Measurements from ENCODE around the gene SAMD1.
"Not testable (repeated sequence)": the region's sequence is repeated elsewhere in the genome, so short reads cannot be mapped to it uniquely, and the experiment has no call there.

Gene SAMD1

GRCh38 chr19:14058182-14059092 lies 32.1 kb downstream of the SAMD1 start:
- DNase-seq = no peak

DNA sequence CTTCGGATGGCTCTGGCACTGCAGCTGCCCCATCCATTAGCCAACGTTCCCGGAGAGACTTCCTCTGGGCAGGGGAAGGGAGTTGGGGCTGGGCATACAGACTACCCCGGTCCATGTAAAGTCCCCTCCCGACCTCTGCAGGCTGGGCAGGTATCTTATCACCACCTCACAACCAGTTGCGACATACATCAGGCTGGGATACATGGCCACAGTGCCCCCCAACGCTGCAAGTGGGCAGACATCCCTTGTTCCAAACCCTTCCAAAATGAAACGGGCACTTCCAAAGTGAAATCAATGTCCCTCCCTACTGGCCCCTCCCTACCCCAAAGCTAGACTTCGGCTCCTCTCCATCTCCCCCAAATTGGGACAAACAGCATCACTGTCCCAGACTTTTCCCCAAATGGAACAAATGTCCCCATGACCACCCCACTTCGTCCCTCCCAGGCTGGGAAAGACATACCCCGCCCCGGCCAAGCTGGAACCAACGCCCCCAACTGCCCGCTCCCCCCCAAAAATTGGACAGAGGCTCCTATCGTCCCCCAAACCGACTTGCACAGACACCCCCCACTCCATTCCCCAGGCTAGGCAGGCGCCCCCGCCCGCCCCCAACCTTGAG lies 33.7 kb downstream of the SAMD1 start:
- DNase-seq = no peak

DNA sequence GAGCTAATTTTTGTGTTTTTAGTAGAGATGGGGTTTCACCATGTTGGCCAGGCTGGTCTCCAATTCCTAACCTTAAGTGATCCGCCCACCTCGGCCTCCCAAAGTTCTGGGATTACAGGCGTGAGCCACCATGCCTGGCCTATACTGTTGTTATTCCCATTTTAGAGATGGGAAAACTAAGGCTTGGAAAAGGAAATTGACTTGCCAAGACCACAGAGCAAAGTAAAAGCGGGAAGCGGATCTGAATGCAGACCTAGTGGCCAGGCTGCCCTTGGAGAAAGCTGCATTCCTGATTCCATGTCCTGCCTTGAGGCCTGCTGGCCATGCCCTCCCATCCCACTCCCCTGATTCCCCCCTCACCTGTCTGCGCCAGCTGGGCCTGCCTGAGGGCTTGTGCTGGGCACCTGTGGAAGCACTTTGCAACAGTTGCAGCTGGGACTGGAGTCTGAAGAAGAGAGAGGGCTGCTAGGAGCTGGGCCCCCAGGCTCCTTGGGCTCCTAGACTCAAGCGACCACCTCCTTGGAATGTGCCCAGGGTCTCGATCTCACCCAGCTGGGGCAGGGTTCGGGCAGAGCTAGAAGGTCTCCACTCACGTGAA lies 34.4 kb downstream of the SAMD1 start:
- no peak for DNase-seq

- DNase-seq = no peak
Observed at GRCh38 chr19:14055396-14055795, 35.2 kb downstream of the SAMD1 start.

GRCh38 chr19:14054721-14055120 lies 35.8 kb downstream of the SAMD1 start:
- DNase-seq = no peak

- DNase-seq = no peak
Observed at GRCh38 chr19:14054099-14054498, 36.5 kb downstream of the SAMD1 start.

DNA sequence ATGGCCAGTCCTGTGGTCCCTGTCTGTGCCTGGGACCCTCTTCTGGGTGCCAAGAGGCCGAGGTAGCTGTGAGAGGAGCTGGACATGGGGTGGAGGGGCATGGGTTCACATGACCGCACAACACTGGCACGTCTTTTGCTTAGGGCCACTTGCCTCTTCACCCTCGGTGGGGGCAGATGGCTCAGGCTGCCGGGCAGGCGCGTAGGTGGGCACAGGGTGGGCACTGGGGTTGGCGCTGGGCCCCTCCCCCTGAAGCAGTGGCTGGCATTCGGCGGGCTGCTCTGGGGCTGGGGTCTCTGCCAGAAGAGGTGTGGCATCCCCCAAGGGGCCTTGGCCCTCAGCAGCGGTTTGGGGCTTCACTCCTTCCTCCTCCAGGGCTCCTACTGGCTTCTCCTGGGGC lies 37.1 kb downstream of the SAMD1 start:
- no peak for DNase-seq

DNA sequence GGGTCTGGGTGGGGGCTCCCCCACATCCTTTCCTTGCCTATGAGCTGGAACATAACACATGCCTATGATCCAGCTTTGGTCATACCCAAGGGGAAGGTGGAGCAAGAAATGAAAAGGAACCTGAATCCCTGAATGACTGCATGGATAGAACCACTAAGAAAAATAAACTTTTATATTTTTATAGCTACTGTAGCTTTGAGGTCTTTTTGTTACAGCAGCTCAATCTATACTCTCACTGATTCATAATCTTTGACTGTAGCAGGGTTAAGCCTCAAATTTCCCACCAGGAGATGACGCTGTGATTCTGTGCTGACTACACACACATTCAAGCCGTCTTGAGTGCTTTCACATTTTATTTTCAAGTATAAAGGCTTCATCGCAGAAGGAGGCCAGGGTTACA lies 37.5 kb downstream of the SAMD1 start:
- no peak for DNase-seq

DNA sequence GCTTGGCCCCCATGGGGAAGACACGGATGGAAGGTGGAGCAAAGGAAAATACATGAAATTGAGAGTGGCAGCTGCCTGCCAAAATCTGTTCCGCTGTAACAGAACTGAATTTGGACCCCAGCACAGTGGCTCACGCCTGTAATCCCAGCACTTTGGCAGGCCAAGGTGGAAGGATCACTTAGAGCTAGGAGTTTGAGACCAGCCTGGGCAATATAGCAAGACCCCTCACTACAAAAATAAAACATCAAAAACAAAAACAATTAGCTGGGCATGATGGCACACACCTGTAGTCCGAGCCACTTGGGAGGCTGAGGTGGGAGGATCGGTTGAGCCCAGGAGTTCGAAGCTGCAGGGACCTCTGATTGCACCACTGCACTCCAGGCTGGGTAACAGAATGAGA lies 38.1 kb downstream of the SAMD1 start:
- DNase-seq = no peak

DNA sequence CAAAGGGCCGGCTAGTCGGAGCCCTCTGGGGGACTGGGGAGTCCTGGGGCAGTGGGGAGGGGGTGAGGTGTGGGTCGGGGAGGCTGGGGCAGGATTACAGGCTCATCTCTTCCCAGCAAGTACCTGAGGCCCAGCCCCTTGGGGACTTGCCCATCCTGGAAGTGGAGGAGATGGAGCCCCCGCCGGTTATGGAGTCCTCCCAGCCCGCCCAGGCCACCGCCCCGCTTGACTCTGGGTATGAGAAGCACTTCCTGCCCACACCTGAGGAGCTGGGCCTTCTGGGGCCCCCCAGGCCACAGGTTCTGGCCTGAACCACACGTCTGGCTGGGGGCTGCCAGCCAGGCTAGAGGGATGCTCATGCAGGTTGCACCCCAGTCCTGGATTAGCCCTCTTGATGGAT lies 38.6 kb downstream of the SAMD1 start:
- DNase-seq = no peak

- DNase-seq = not testable (repeated sequence)
Observed at GRCh38 chr19:14050961-14051360, 39.6 kb downstream of the SAMD1 start.

- no peak for DNase-seq
Observed at GRCh38 chr19:14050512-14050911, 40.0 kb downstream of the SAMD1 start.

DNA sequence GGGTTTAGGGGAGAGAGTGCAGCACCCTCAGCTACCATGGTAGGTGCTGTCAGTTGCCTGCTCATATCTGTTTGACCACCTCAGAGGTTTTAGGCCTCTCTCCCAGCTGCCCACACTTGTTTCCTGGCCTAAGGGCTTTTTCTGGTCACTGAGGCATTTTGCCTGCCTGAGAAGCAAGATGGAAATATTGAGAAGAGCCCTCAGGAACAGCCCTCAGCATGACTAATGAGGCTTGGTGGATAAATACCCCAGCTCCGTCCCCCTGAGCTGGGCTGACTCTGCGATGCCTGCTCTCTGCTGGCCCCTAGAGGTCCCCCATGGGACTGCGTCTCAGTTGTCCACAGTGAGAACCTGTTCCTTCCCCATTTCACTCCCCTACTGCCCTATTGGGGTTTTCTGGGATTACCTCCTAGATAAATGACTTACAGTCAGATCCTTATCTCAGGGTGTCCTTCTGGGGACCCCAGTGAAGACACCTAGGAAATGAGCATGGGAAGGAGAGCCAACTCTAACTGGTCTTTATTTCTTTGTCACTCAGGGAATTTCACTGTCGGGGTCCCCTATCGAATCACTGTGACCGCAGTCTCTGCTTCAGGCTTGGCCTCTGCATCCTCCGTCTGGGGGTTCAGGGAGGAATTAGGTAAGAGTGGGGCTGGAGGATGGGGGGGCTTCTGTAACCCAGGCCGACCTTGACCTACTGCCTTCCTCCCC lies 42.0 kb downstream of the SAMD1 start:
- DNase-seq = peak; percentile 92

DNA sequence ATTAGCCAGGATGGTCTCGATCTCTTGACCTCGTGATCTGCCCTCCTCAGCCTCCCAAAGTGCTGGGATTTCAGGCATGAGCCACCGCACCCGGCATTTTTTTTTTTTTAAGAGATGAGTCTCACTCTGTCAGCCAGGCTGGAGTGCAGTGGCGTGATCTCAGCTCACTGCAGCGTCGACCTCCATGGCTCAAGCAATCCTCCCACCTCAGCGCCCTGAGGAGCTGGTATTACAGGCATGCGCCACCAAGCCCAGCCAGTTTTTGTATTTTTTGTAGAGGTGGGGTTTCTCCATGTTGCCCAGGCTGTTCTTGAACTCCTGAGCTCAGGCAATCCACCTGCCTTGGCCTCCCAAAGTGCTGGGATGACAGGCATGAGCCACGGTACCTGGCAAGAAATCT lies 42.7 kb downstream of the SAMD1 start:
- DNase-seq = not testable (repeated sequence)

- DNase-seq = not testable (repeated sequence)
Observed at GRCh38 chr19:14042659-14043608, 47.6 kb downstream of the SAMD1 start.

DNA sequence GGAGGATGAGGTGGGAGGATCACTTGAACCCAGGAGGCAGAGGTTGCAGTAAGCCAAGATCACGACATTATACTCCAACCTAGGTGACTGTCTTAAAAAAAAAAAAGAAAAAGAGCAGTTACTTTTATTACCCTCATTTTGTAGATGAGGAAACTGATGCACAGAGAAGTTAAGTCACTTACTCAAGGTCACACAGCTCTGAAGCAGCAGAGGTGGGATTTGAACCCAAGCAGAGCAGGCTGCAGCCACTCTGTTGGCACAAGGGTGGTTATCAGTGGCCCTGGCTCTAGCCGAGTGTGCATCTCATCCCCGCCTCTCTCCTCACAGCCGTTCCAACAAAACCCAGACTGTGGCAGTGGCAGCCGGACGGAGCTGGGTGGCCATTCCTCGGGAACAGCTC lies 51.4 kb downstream of the SAMD1 start:
- DNase-seq = no peak
